A204.1 (cell line): ENCODE results near the gene DARS1.
"Not testable (repeated sequence)": the region's sequence is repeated elsewhere in the genome, so short reads cannot be mapped to it uniquely, and the experiment has no call there.

Source experiments
- FAIRE-seq: peaks from 2 replicates; lab custom pipeline; 2012; peaks lifted over from hg19 to GRCh38; lab: Jason Lieb, UNC

Gene DARS1

GRCh38 chr2:135984199-135985017, 1.0 kb downstream of the DARS1 start:
- FAIRE-seq, result no peak

DNA sequence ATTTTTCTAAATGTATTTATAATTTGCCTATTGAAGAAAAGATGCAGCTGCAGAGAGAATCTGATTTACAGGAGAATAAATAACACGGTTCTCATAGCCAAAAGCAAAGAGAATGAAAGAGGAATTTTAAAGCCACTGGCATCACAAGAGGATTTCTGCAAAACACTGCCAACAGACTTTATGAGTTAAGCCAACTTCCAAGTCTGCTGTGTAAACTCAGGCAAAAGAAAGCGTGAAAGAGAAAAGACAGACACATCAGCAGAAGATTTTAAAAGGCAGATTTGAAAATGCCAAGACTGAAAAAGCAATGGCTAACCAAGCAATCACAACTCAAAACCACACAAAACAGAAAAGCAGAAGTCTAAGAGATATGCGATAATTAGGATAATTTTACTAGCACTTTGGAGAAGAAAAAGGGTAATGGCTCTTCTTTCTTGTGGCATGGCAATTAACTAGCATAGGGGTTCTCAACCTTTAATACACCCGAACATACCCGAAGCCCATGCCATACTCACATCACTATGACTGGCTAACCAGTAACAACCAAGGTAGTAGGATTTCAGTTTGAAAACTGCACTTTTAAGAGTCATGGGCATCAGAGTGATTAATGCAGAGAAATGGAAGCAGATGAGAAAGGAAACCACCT, 4.9 kb downstream of the DARS1 start:
- FAIRE-seq, result no peak

GRCh38 chr2:135975702-135976101, 9.7 kb downstream of the DARS1 start:
- FAIRE-seq, result no peak

DNA sequence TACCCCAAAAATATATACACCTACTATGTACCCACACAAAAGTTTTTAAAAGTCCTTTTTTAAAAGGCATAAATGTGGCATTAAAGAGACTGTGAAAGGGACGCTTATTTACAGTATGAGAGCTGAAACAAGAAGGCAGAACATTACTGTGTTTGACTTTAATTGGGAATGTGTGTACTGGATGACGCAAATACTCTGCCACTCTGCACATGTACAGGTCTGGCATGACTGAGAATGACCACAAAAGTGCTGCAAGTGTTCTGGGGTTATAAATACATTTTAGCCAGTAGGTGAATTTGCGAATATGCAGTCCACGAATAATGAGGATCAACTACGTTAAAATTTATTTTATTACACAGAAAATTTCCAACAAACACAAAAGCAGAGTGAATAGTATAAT, 11.4 kb downstream of the DARS1 start:
- FAIRE-seq, result no peak

GRCh38 chr2:135969655-135970387, 15.6 kb downstream of the DARS1 start:
- no peak for FAIRE-seq

- FAIRE-seq, result no peak
Measured at GRCh38 chr2:135965756-135966155, 19.7 kb downstream of the DARS1 start.

GRCh38 chr2:135964404-135964803, 21.0 kb downstream of the DARS1 start:
- not testable (repeated sequence) for FAIRE-seq

GRCh38 chr2:135963841-135964240, 21.6 kb downstream of the DARS1 start:
- no peak for FAIRE-seq

- no peak for FAIRE-seq
Measured at GRCh38 chr2:135962366-135963123, 22.9 kb downstream of the DARS1 start.

GRCh38 chr2:135960656-135961551, 24.5 kb downstream of the DARS1 start:
- no peak for FAIRE-seq

GRCh38 chr2:135960150-135960549, 25.3 kb downstream of the DARS1 start:
- FAIRE-seq, result no peak

DNA sequence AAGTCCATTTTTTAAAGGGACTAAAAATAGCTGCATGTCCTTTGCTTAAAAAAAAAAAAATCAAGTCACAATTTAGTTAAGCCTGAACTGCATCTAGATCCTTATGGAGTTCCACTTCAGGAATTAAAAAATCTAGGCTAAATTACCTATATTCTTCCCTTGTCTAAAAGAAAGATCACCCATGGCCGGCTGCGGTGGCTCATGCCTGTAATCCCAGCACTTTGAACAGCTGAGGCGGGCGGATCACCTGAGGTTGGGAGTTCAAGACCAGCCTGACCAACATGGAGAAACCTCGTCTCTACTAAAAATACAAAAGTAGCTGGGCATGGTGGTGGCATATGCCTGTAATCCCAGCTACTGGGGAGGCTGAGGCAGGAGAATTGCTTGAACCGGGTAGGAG, 26.5 kb downstream of the DARS1 start:
- not testable (repeated sequence) for FAIRE-seq

DNA sequence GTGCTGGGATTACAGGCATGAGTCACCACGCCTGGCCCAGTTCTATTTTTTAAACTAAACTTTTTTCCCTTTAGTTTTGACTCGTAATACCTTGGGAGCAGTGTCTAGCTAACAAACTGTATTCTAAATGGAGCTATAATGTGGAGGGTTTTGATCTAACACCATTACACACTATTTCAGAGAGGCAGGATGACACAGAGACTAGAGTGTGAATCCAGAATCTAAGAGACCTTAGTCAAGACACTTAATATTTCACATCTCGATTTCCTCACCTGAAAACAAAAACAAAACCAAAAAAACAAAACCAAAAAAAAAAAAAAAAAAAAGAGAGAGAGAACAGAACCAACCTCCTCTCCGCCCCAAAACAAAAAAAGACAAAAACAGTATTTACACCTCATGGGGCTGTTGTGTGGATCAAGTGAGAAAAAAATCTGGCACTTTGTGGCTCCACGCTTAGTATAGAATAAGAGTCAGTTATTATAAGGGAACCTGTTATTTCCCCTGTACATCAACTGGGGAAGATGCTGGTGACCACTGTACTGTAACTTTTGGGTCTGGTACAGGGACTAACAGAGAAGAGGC, 31.3 kb downstream of the DARS1 start:
- FAIRE-seq, result no peak

DNA sequence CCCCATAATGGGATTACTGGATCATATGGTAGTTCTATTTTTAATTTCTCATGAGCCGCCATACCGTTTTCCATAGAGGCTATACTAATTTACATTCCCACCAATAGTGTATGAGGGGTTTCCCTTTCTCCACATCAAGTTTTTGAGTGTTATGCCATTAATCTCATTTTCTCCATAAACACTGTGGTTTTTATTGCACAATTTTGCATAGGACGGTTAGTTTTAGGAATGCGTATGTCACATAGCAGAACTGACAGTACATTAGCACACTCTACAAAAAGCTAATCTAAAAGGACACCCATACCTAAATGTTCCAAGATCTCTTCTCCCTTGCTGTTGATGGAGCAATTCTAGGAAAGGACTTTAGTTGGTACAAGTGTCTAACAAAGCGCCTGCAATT, 32.5 kb downstream of the DARS1 start:
- FAIRE-seq, result no peak

GRCh38 chr2:135951041-135951583, 34.3 kb downstream of the DARS1 start:
- no peak for FAIRE-seq

- no peak for FAIRE-seq
Measured at GRCh38 chr2:135949451-135950234, 35.8 kb downstream of the DARS1 start.

GRCh38 chr2:135948642-135949355, 36.6 kb downstream of the DARS1 start:
- no peak for FAIRE-seq

GRCh38 chr2:135948141-135948540, 37.3 kb downstream of the DARS1 start:
- no peak for FAIRE-seq

DNA sequence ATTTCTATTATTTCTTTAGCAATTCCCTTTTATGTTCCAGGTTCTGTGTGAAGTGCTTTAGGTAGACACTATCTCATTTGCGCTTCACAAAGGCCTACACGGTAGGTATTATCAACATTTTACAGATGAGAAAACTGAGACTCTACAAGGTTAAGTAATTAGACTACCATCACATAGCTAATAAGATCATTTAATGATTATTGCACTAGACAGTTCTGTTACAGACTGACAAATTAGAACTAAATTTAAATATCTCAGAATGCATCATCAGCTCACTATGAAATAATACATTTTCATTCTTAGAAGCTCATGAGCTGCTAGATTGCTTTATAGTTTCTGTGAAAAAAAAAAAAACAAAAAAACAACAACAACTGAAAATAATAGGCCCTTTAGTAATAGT, 37.9 kb downstream of the DARS1 start:
- no peak for FAIRE-seq
